NB4 (cell line): Measurements from ENCODE around the gene SFXN5.

Experiments used
- CTCF ChIP-seq: IDR thresholded peaks from one replicate; pipeline ENCODE4 v1.5.1; 2012; ENCODE audit warnings: low read depth, low read length
- POLR2A ChIP-seq: IDR thresholded peaks from 2 replicates; pipeline ENCODE4 v1.6.1; 2011; ENCODE audit warnings: mild to moderate bottlenecking; ENCODE audit not compliant: insufficient read length; ENCODE audit errors: extremely low read depth
- TF ChIP-seq, protein P1 (sequence below): IDR thresholded peaks from 2 replicates; pipeline ENCODE4 v1.6.1; 2011; ENCODE audit warnings: low read depth, low read length

GRCh38 chr2:73079636-73080035 lies 8.1 kb upstream of the SFXN5 start:
- TF ChIP-seq POLR2A (no peak), CTCF (no peak)
- TF ChIP-seq, protein P1, sequence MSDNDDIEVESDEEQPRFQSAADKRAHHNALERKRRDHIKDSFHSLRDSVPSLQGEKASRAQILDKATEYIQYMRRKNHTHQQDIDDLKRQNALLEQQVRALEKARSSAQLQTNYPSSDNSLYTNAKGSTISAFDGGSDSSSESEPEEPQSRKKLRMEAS: no peak
